Measurements from ENCODE around the gene TBC1D10B. TPM values are rescaled to one million over a fixed set of nuclear protein-coding genes. Genes with fewer than 3 reads are reported as not detected.

Gene TBC1D10B
- total RNA-seq, 2 experiments from 2014 or later, result 69.2 TPM

DNA sequence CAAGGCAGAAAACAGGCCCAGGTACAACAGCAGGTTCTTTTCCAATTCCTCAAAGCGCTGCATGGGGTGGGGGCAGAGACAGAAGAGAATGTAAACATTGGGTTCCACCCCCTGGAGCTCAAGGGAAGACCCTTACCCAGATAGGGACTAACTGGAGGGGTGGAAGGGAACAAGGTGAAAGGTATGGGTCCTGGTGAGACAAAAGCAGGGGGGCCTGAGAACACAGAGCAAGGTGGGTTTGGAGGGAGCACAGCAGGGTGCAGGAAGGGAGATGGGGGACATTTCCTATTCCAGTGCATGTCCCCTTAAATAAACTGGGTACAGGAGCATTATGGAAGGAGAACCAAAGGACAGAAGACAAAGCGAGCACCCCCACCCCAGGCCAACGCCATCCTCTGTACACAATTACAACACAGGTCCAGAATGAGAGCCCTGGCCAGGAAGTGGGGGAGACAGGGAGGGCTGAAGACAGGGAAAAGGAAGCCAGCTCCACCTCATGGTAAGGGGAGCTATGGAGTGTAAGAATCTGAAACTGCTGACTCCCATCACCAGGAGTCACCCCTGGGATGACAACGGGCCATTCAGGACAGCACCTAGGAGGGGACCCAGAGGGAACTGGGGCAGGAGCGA is 13.1 kb downstream of the TBC1D10B start:
- peaks cover 68% of the 10 kb centered on the region for H3K36me3 Mint-ChIP-seq (ENCODE audit: low read depth)
- no peaks in the 10 kb centered on the region for H3K9me3 Mint-ChIP-seq
- ChIA-PET POLR2A (interaction anchor here (0.7 to 8.3 kb wide), 7 partner anchors 8 to 174 kb away, joined by 3 to 83 read pairs (median 5); partner anchors contain the start of genes CORO1A, SEPTIN1 and TBC1D10B), CTCF (interaction anchor here (0.8 to 1.5 kb wide), 3 partner anchors 10 to 52 kb away, joined by 5 to 9 read pairs (median 6); no protein-coding TSS in a partner anchor)
- H3K4me3 Mint-ChIP-seq, result peak overlapping the region; percentile 4
- peak overlapping the region; percentile 93 for H3K27ac Mint-ChIP-seq
- peaks cover 50% of the 10 kb centered on the region for H3K4me1 Mint-ChIP-seq
- H3K27me3 Mint-ChIP-seq, result no peaks in the 10 kb centered on the region
- no peak for DNase-seq

DNA sequence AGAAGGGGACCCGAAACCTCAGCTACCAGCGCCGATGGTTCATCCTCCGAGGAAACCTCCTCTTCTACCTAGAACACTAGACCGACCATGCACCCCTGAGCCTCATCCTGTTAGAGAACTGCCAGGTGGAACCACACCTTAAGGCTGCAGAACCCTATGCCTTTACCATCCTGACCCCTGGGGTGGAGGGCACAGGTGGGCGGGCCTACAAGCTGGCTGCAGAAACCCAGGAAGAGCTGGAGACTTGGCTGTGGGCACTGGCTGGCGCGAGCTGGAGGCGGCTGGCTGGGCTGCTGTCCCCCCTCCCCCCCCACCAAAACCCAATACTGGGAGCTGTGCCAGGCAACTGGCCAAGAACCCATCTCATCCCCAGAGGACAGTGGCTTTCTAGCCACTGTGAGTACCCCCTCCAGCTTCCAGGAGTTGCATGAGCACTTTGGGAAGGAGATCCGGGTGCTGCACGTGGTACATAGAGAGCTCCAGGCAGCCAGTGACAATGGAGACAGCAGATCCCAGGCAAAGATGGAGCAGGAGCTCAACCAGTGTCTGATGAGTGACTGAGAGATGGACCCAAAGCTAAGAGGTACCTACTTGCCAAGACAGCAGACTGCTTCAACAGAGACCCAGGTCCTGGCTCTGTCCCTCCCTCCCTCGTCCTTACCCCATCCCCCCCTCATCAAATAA is 13.8 kb downstream of the TBC1D10B start:
- CTCF ChIA-PET, result interaction anchor here (0.8 to 1.5 kb wide), 3 partner anchors 11 to 53 kb away, joined by 5 to 9 read pairs (median 6); no protein-coding TSS in a partner anchor
- no peaks in the 10 kb centered on the region for H3K27me3 Mint-ChIP-seq
- POLR2A ChIA-PET, result interaction anchor here (0.7 to 8.3 kb wide), 9 partner anchors 8 to 173 kb away, joined by 3 to 83 read pairs (median 5); partner anchors contain the start of genes CORO1A, SEPTIN1, TBC1D10B and ZNF48
- H3K27ac Mint-ChIP-seq, result peak overlapping the region; percentile 93
- peaks cover 72% of the 10 kb centered on the region for H3K36me3 Mint-ChIP-seq (ENCODE audit: low read depth)
- peak overlapping the region; percentile 90 for H3K4me3 Mint-ChIP-seq
- peaks cover 54% of the 10 kb centered on the region for H3K4me1 Mint-ChIP-seq
- no peak for DNase-seq
- H3K9me3 Mint-ChIP-seq, result no peaks in the 10 kb centered on the region

DNA sequence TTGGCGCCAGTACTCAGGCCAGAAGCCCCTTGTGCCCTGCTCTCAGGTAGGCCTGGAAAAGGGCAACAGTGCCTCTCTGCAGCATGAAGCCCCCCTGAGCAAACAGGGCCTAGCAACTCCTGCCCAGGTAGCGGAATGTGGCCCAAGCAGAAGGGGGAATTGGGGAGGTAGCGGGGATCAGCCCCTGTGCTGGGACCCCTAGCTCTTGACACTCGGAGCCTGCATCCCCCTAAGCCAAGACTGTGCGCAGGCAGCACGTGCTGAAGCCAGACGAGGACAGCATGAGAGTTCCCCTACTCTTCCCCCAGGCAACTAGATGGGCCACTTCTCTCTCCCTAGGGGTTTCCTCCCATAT is 14.4 kb downstream of the TBC1D10B start:
- Mint-ChIP-seq H3K4me3 (peak overlapping the region; percentile 90), H3K27me3 (no peaks in the 10 kb centered on the region), H3K9me3 (no peaks in the 10 kb centered on the region), H3K4me1 (peaks cover 60% of the 10 kb centered on the region), H3K36me3 (ENCODE audit: low read depth) (peaks cover 73% of the 10 kb centered on the region), H3K27ac (peak overlapping the region; percentile 93)
- no peak for DNase-seq
- ChIA-PET POLR2A (interaction anchor here (1.2 to 8.3 kb wide), 9 partner anchors 9 to 173 kb away, joined by 4 to 83 read pairs (median 9); partner anchors contain the start of genes CORO1A, SEPTIN1, TBC1D10B and ZNF48), CTCF (interaction anchor here (1.5 kb wide), 1 partner anchor 54 kb away, joined by 6 read pairs; no protein-coding TSS in a partner anchor)

DNA sequence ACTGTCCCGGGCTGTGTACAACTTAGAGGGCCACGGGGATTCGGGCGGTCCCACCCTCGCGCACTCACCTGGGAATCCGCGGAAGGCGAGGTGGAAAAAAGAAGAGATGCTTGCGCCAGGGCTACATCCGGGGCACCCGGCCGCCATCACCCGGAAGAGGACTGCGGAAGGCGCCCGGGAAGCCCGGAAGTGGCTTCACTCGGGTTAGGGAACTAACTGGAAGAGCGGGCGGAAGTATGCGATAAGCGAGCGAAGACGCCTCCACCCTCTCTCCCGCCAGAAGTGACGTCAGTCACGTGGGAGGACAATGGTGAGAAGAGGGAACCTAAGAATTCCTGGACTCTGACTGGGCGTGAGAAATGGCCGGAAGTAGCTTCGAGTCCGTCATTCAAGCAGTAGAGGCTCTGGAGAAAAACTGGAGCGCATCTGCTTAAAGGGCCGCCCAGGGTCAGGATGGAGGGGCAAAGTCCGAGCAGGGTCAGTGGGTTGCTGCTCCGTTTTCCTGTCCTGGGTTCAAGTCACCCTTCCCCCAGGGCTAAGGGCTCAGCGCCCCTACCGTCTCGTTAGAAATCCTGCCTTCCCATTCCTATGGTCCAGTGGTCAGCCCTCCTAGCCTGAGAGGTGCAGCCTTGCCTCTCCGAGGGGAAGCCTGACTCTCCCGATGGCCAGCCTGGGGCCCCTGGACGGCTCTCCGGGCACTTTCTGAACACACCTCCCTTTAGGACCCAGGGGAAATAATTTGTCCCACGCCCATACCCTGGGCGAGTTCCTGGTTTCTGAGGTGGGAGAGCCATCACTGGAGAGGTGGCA is 14.9 kb downstream of the TBC1D10B start, which contains the start of gene CD2BP2:
Gene CD2BP2 (minus strand): TSS at position 165 of the 810 bp plus-strand sequence. CDS start 627 bp downstream, outside the sequence.
- peak; percentile 88 for DNase-seq
- Mint-ChIP-seq H3K9me3 (no peaks in the 10 kb centered on the region), H3K4me1 (peaks cover 66% of the 10 kb centered on the region), H3K27ac (peak within 1 kb of the TSS; percentile 93), H3K4me3 (peak within 1 kb of the TSS; percentile 90), H3K27me3 (no peaks in the 10 kb centered on the region), H3K36me3 (ENCODE audit: low read depth) (peaks cover 75% of the 10 kb centered on the region)
- POLR2A ChIA-PET, result interaction anchor here (0.9 to 8.3 kb wide), 13 partner anchors 8 to 172 kb away, joined by 3 to 83 read pairs (median 5); partner anchors contain the start of genes CORO1A, SEPTIN1, TBC1D10B and ZNF48
- CTCF ChIA-PET, result interaction anchor here (1.1 to 1.5 kb wide), 2 partner anchors 13 to 54 kb away, joined by 3 to 6 read pairs; no protein-coding TSS in a partner anchor

DNA sequence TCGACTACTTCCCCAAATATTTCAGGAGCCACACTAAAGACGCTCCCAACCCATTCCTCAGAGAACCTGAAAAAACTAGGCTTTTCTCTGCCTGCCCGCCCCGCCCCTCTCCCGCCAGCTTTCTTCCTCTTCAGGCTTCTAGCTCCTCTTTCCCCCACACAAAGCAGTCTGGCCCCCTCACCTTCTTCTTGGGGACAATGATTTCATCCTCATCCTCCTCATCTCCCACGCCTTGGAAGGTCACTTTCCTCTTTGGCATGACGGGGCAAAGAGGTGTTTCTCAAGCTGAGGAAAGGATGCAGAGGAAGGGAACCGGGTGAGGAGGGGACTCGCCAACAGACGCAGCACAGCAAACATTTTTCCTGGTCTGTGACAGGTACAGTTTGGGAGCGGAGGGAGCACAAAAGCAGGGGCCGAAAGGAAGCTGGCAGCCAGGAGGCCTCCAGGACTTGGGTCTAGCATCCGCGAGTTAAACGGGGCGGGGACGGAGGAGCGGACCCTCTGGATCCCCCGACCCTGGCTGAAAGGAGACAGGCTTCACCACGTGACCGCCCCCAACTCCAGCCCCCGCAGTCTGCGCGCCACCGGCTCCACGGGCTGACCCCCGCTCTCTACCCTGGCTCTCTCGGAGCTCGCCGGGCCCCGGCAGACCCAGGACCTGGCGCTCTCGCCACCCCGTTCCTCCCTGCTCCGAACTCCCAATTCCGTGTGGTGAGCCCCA is 15.7 kb downstream of the TBC1D10B start:
- POLR2A ChIA-PET, result interaction anchor here (0.7 to 8.3 kb wide), 12 partner anchors 10 to 204 kb away, joined by 3 to 83 read pairs (median 7); partner anchors contain the start of genes SEPTIN1, TBC1D10B, ZNF48 and ZNF764
- H3K4me3 Mint-ChIP-seq, result peak overlapping the region; percentile 90
- H3K9me3 Mint-ChIP-seq, result no peaks in the 10 kb centered on the region
- no peaks in the 10 kb centered on the region for H3K27me3 Mint-ChIP-seq
- H3K4me1 Mint-ChIP-seq, result peaks cover 73% of the 10 kb centered on the region
- CTCF ChIA-PET, result interaction anchor here (1.1 kb wide), 2 partner anchors 14 to 262 kb away, joined by 3 read pairs; no protein-coding TSS in a partner anchor
- peak overlapping the region; percentile 93 for H3K27ac Mint-ChIP-seq
- DNase-seq, result no peak
- peaks cover 73% of the 10 kb centered on the region for H3K36me3 Mint-ChIP-seq (ENCODE audit: low read depth)

DNA sequence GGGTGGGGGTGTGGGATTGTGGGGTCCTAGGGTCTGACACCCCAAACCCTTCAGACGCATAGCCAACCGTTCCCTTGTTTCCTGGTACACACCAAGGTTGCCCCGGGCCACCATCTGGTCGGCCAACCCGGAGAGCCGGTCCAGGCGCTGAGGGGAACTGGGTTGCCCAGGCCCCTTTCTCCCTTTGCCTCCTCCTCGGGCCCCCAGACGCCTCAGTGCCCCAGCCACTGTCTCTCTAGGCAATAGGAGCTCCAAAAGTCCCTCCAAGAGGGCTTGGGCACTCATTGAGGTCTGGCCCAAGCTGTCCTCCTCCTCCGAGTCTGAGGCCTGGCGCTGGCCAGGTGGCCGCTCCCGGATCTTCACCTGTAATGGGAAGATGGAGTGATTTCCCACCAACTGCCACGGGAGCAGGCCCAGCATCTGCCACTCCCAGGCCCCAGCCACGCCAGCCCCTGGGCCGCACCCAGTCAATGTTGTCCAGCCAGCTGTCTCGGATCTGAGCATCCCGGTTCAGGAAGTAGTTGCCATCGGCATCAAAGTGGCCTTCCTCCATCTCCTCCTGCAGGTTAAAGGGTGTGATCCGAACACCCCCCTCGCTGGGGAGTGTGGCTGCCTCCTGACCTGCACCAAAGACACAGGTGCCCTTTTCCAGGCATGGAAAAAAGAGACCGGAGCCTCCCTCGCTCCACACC is 16.7 kb downstream of the TBC1D10B start:
- H3K27ac Mint-ChIP-seq, result peak overlapping the region; percentile 93
- H3K4me3 Mint-ChIP-seq, result peak overlapping the region; percentile 90
- H3K4me1 Mint-ChIP-seq, result peaks cover 75% of the 10 kb centered on the region
- DNase-seq, result no peak
- ChIA-PET CTCF (interaction anchor here (1.1 kb wide), 2 partner anchors 15 to 263 kb away, joined by 3 read pairs; no protein-coding TSS in a partner anchor), POLR2A (interaction anchor here (0.7 to 8.3 kb wide), 8 partner anchors 11 to 205 kb away, joined by 3 to 83 read pairs (median 12); partner anchors contain the start of genes SEPTIN1, TBC1D10B, ZNF48 and ZNF764)
- H3K36me3 Mint-ChIP-seq (ENCODE audit: low read depth), result peaks cover 71% of the 10 kb centered on the region
- H3K9me3 Mint-ChIP-seq, result no peaks in the 10 kb centered on the region
- no peaks in the 10 kb centered on the region for H3K27me3 Mint-ChIP-seq

DNA sequence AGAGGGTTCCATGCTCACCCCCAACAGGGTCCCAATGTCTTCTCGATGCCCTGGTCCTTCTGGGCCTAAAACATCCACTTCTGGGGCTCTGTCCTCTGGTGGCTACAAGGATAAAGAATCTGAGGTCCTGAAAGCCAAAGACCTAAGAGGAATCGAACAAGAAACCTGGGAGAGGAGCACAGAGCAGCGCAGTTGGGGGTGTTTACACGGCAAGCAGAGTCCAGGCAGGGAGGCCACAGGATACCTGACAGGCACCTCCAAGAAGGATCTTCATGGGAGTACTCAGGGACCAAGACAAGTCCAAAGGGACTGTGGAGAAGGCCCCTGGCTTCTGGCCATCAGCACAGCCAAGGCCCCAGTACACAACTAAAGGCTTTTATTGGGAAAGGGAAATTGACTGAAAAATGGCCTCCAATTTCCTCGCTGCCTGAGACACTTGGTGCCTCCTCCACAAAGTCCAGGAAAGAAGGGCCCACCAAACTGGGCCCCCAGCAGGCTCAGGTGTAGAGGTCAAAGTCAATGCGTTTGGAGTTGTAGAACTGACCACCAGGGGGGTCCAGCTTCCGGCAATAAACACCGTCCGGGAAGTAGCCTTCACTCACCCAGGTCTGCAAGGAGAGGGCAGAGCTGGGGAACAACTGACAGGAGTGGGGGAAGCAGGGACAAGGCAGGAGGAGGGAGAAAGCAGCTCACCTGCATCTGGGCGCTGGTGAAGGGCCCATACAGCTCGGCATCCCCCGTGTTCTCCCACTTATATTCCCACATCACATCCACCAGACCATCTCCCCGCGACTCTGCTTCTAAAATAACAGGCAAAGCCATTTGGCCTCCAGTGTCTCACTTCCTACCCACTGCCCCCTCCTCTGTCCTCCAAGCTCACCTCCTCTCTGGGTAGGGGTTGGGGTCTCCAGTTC is 17.5 kb downstream of the TBC1D10B start:
- peaks cover 73% of the 10 kb centered on the region for H3K4me1 Mint-ChIP-seq
- no peaks in the 10 kb centered on the region for H3K27me3 Mint-ChIP-seq
- H3K27ac Mint-ChIP-seq, result no peak overlapping the region
- H3K4me3 Mint-ChIP-seq, result peak overlapping the region; percentile 35
- DNase-seq, result no peak
- POLR2A ChIA-PET, result interaction anchor here (4.3 to 8.3 kb wide), 3 partner anchors 17 to 30 kb away, joined by 20 to 83 read pairs (median 37); partner anchors contain the start of genes SEPTIN1 and TBC1D10B
- H3K9me3 Mint-ChIP-seq, result no peaks in the 10 kb centered on the region
- peaks cover 67% of the 10 kb centered on the region for H3K36me3 Mint-ChIP-seq (ENCODE audit: low read depth)
- CTCF ChIA-PET, result no interaction called here

DNA sequence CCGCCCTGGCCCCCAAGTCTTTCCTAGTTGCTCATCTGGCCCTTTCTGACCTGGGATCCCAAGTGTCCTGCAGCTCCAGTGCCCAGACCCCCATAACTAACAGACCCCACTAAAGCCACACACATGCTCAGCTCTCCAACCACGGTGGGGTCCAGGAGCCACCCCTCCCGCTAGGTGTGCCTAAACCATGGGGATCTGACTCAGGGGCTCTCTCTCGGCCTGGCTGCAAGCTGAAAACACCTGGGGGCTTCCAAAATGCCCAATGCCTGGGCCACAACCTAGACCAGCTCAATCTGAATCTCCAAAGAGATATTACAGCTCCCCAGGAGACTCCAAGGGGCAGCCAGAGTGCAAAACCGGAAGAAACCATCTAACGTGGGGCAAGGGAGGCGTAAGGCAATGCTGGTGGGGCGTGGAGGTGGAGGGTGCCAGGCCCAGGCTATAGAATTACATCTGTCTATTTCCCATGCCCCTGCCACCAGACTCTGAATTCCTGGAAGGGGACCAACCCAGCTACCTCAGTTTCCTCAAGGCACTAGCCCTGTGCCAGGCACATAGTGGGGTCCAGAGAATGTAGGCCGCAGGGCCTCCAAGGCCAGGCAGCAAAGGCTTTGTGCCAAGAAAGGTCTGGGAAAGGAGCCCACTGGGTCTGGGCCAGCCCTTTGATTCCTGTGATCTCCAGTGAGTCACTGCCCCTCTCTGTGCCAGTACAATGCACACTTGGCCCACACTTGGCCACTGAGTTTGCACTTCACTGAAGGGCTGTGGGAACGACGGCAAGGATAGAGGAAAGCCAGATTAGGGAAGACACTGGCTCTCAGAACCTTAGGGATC is 18.5 kb downstream of the TBC1D10B start:
- no peak for DNase-seq
- Mint-ChIP-seq H3K27me3 (no peaks in the 10 kb centered on the region), H3K9me3 (no peaks in the 10 kb centered on the region), H3K36me3 (ENCODE audit: low read depth) (peaks cover 59% of the 10 kb centered on the region), H3K4me1 (peaks cover 66% of the 10 kb centered on the region), H3K4me3 (peak overlapping the region; percentile 17), H3K27ac (peak overlapping the region; percentile 25)
- CTCF ChIA-PET, result interaction anchor here (1.1 kb wide), 1 partner anchor 19 kb away, joined by 3 read pairs; no protein-coding TSS in a partner anchor
- POLR2A ChIA-PET, result interaction anchor here (0.6 to 2.7 kb wide), 2 partner anchors 17 to 31 kb away, joined by 3 to 9 read pairs; no protein-coding TSS in a partner anchor

DNA sequence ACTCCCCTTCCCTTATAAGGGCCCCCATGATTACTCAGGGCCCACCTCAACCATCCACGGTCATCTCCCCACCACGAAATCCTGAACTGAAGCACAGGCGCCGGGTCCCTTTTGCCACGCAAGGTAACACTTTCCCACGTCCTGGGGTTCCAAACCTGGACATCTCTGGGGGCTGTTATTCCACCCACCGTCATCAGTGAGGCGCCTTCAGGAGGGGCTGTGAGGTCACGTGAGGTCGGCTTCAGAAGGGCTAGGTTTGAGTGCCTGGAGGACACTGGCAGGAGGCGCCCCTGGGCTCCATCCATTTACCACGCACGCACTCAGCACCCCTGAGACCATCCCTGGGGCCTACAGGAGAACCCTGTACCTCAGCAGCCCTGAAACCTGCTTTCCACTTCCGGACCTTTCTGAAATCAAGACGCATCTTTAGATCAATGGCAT is 19.3 kb downstream of the TBC1D10B start:
- no peak overlapping the region for H3K4me3 Mint-ChIP-seq
- H3K9me3 Mint-ChIP-seq, result no peaks in the 10 kb centered on the region
- ChIA-PET POLR2A (interaction anchor here (0.6 to 2.7 kb wide), 2 partner anchors 16 to 32 kb away, joined by 3 to 9 read pairs; no protein-coding TSS in a partner anchor), CTCF (interaction anchor here (1.1 kb wide), 1 partner anchor 20 kb away, joined by 3 read pairs; no protein-coding TSS in a partner anchor)
- H3K36me3 Mint-ChIP-seq (ENCODE audit: low read depth), result peaks cover 57% of the 10 kb centered on the region
- H3K4me1 Mint-ChIP-seq, result peaks cover 59% of the 10 kb centered on the region
- DNase-seq, result no peak
- H3K27me3 Mint-ChIP-seq, result no peaks in the 10 kb centered on the region
- peak overlapping the region; percentile 83 for H3K27ac Mint-ChIP-seq
